Prostate gland (tissue), 2 donors: Measurements from ENCODE around the gene FERMT1. TPM values are rescaled to one million over a fixed set of nuclear protein-coding genes. Genes with fewer than 3 reads are reported as not detected.

Experiments used
- DNase-seq: peaks from one replicate; pipeline ENCODE4 v3.0.0-alpha.2; 2019; ENCODE audit warnings: low spot score
- H3K27ac ChIP-seq, 2 donors: fragments of 200-600 bp; sonication (generic); 2 replicates each; pipeline ENCODE4 v1.5.1; 2017 to 2019
- H3K27me3 ChIP-seq: fragments of 200-600 bp; sonication (generic); replicated peaks from 2 replicates; pipeline ENCODE4 v1.5.1; 2019; ENCODE audit not compliant: insufficient read depth
- H3K36me3 ChIP-seq, 2 donors: fragments of 200-600 bp; sonication (generic); 1 replicate in 1 of 2; 2 replicates in 1 of 2; pipeline versions ENCODE4 v1.5.1 to v1.8.1; 2017 to 2019
- H3K4me1 ChIP-seq: fragments of 200-600 bp; sonication (generic); replicated peaks from 2 replicates; pipeline ENCODE4 v1.5.1; 2019
- H3K4me3 ChIP-seq, 2 donors: fragments of 200-600 bp; sonication (generic); 2 replicates each; pipeline ENCODE4 v1.5.1; 2017 to 2019
- H3K9me3 ChIP-seq: fragments of 200-600 bp; sonication (generic); 2 replicates; pipeline ENCODE4 v1.5.1; 2017
- POLR2A ChIP-seq: fragments of 450-650 bp; IDR thresholded peaks from one replicate; pipeline ENCODE4 v1.6.1; 2016; ENCODE audit warnings: antibody characterized with exemption, mild to moderate bottlenecking
- POLR2AphosphoS5 ChIP-seq: sonication (generic); formaldehyde crosslinking; IDR thresholded peaks from one replicate; pipeline ENCODE4 v1.6.1; 2017; ENCODE audit warnings: antibody characterized with exemption
- WGBS: methylation state at CpG from one replicate; pipeline ENCODE4 v1.1.5; 2018; 5-methylcytosine and 5-hydroxymethylcytosine counted together
- intact Hi-C: fragments of 100-400 bp; cut with DNase I; formaldehyde crosslinking; loops from one replicate; pipeline ENCODE4 v1.14.2; 2022
- total RNA-seq, 2 donors: library from RNA; depleted of rRNA; stranded (reverse); fragments of >200 nt; gene quantifications; one replicate each; pipeline ENCODE4 v1.1.0, GENCODE V29; 2016
- TF ChIP-seq, protein P1 (sequence below), 4 experiments: fragments of 200-600 bp in 2 of 4; fragments of 450-650 bp in 2 of 4; sonication (generic) in 2 of 4; IDR thresholded peaks; 1 replicate in 3 of 4; 2 replicates in 1 of 4; pipeline ENCODE4 v1.5.1; 2016 to 2019; ENCODE audit warnings: antibody characterized with exemption in 4 of 4, mild to moderate bottlenecking in 2 of 4, moderate library complexity in 2 of 4

The FERMT1 gene
- total RNA-seq, 2 donors from 2014 or later, result 9.0 to 14.0 TPM

- intact Hi-C loops, result no loop called here
- no peaks in the 10 kb centered on the region for H3K9me3 ChIP-seq
- H3K4me3 ChIP-seq, result no peak overlapping the region
- no peak overlapping the region for H3K27ac ChIP-seq
- H3K4me1 ChIP-seq, result no peaks in the 10 kb centered on the region
- H3K27me3 ChIP-seq, result no peaks in the 10 kb centered on the region
- H3K36me3 ChIP-seq, result no peaks in the 10 kb centered on the region
- 69% methylated on average over 6 of the region's 6 CpGs for WGBS
- no peak for DNase-seq
- TF ChIP-seq POLR2AphosphoS5, result no peak
- TF ChIP-seq POLR2A, result no peak
- TF ChIP-seq, protein P1, sequence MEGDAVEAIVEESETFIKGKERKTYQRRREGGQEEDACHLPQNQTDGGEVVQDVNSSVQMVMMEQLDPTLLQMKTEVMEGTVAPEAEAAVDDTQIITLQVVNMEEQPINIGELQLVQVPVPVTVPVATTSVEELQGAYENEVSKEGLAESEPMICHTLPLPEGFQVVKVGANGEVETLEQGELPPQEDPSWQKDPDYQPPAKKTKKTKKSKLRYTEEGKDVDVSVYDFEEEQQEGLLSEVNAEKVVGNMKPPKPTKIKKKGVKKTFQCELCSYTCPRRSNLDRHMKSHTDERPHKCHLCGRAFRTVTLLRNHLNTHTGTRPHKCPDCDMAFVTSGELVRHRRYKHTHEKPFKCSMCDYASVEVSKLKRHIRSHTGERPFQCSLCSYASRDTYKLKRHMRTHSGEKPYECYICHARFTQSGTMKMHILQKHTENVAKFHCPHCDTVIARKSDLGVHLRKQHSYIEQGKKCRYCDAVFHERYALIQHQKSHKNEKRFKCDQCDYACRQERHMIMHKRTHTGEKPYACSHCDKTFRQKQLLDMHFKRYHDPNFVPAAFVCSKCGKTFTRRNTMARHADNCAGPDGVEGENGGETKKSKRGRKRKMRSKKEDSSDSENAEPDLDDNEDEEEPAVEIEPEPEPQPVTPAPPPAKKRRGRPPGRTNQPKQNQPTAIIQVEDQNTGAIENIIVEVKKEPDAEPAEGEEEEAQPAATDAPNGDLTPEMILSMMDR (IDR thresholded peaks at IDR 0.05), result no peak
Measured at GRCh38 chr20:6070829-6071695, 51.8 kb downstream of the FERMT1 start.

DNA sequence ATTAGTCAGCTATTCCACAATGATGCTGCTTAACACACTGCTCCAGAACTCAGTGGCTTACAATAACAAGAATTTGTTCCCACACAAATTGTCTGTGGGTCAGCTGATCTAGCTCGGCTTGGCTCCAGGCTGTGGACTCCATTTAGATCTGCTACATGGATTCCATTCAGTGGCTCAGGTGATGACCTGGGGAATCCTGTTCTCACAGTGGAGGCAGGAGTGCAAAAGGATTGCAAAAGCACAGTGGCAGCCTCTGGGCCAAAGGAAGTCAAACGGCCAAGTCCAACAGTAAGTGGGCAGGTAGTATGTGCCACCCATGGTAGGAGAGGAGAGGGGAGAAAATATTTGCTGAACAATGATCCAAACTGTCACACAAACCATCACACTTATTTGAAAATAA, 53.2 kb downstream of the FERMT1 start:
- intact Hi-C loops, result no loop called here
- H3K27me3 ChIP-seq, result no peaks in the 10 kb centered on the region
- no peaks in the 10 kb centered on the region for H3K36me3 ChIP-seq
- H3K9me3 ChIP-seq, result no peaks in the 10 kb centered on the region
- no peaks in the 10 kb centered on the region for H3K4me1 ChIP-seq
- no peak for TF ChIP-seq POLR2A
- TF ChIP-seq, protein P1 (IDR thresholded peaks at IDR 0.05), result no peak
- TF ChIP-seq POLR2AphosphoS5, result no peak
- H3K4me3 ChIP-seq, result no peak overlapping the region
- DNase-seq, result no peak
- H3K27ac ChIP-seq, result no peak overlapping the region
- 77% methylated on average over 2 of the region's 2 CpGs for WGBS

- TF ChIP-seq, protein P1 (IDR thresholded peaks at IDR 0.05), result no peak
- TF ChIP-seq POLR2A, result no peak
- TF ChIP-seq POLR2AphosphoS5, result no peak
- Histone ChIP-seq H3K27ac (no peak overlapping the region), H3K9me3 (no peaks in the 10 kb centered on the region), H3K27me3 (no peaks in the 10 kb centered on the region), H3K4me1 (no peaks in the 10 kb centered on the region), H3K36me3 (no peaks in the 10 kb centered on the region), H3K4me3 (no peak overlapping the region)
- WGBS, result 74% methylated on average over 4 of the region's 4 CpGs
- DNase-seq, result no peak
- intact Hi-C loops, result no loop called here
Measured at GRCh38 chr20:6067763-6068318, 55.0 kb downstream of the FERMT1 start.

- 78% methylated on average over 3 of the region's 3 CpGs for WGBS
- no peak for DNase-seq
- Histone ChIP-seq H3K36me3 (no peaks in the 10 kb centered on the region), H3K4me3 (no peak overlapping the region), H3K9me3 (no peaks in the 10 kb centered on the region), H3K27ac (no peak overlapping the region), H3K4me1 (no peaks in the 10 kb centered on the region), H3K27me3 (no peaks in the 10 kb centered on the region)
- TF ChIP-seq, protein P1 (IDR thresholded peaks at IDR 0.05), result no peak
- TF ChIP-seq POLR2AphosphoS5, result no peak
- TF ChIP-seq POLR2A, result no peak
- intact Hi-C loops, result no loop called here
Measured at GRCh38 chr20:6066582-6066981, 56.2 kb downstream of the FERMT1 start.
